Hepatocyte (in vitro differentiated cells): ENCODE measurements around the gene HIVEP1. TPM values are rescaled to one million over a fixed set of nuclear protein-coding genes. Genes with fewer than 3 reads are reported as not detected.

Source experiments
- DNase-seq: peaks from one replicate; pipeline ENCODE4 v3.0.0-alpha.2; 2016; ENCODE audit warnings: low spot score
- H2AFZ ChIP-seq: fragments of 200-600 bp; sonication (generic); 2 replicates; pipeline ENCODE4 v1.6.0; 2016; ENCODE audit warnings: antibody characterized with exemption, mild to moderate bottlenecking
- H3K27ac ChIP-seq: fragments of 200-600 bp; sonication (generic); 2 replicates; pipeline ENCODE4 v1.5.1; 2016; ENCODE audit warnings: mild to moderate bottlenecking
- H3K27me3 ChIP-seq: fragments of 200-600 bp; sonication (generic); 2 replicates; pipeline ENCODE4 v1.6.1; 2016
- H3K36me3 ChIP-seq: fragments of 200-600 bp; sonication (generic); replicated peaks from 2 replicates; pipeline ENCODE4 v1.5.1; 2016; ENCODE audit warnings: low read depth; ENCODE audit not compliant: insufficient read depth
- H3K4me1 ChIP-seq: fragments of 200-600 bp; sonication (generic); 2 replicates; pipeline ENCODE4 v1.5.1; 2016; ENCODE audit warnings: mild to moderate bottlenecking, moderate library complexity; ENCODE audit not compliant: insufficient read depth
- H3K4me2 ChIP-seq: fragments of 200-600 bp; sonication (generic); 2 replicates; pipeline ENCODE4 v1.6.0; 2016
- H3K4me3 ChIP-seq: fragments of 200-600 bp; sonication (generic); 2 replicates; pipeline ENCODE4 v1.5.1; 2016; ENCODE audit warnings: mild to moderate bottlenecking
- H3K79me2 ChIP-seq: fragments of 200-600 bp; sonication (generic); 2 replicates; pipeline ENCODE4 v1.6.0; 2017; ENCODE audit warnings: mild to moderate bottlenecking
- H3K9me2 ChIP-seq: fragments of 200-600 bp; sonication (generic); replicated peaks from 2 replicates; pipeline ENCODE4 v1.6.0; 2017; ENCODE audit warnings: mild to moderate bottlenecking; ENCODE audit not compliant: insufficient read depth
- H3K9me3 ChIP-seq: fragments of 200-600 bp; sonication (generic); 2 replicates; pipeline ENCODE4 v1.5.1; 2016; ENCODE audit warnings: low read depth, mild to moderate bottlenecking
- H4K20me1 ChIP-seq: fragments of 200-600 bp; sonication (generic); 2 replicates; pipeline ENCODE4 v1.6.0; 2016; ENCODE audit warnings: mild to moderate bottlenecking; ENCODE audit not compliant: insufficient read depth, poor library complexity, severe bottlenecking
- EZH2 ChIP-seq: fragments of 200-600 bp; sonication (generic); IDR thresholded peaks from 2 replicates; pipeline ENCODE4 v1.6.1; 2016; ENCODE audit warnings: antibody characterized with exemption, mild to moderate bottlenecking, borderline replicate concordance
- EZH2phosphoT487 ChIP-seq: fragments of 200-600 bp; sonication (generic); IDR thresholded peaks from one replicate; pipeline ENCODE4 v1.6.1; 2018; ENCODE audit warnings: antibody characterized with exemption, mild to moderate bottlenecking, low read depth, moderate library complexity; ENCODE audit not compliant: unreplicated experiment, severe bottlenecking
- WGBS: methylation state at CpG from one replicate; pipeline ENCODE4 v1.1.6; 2016; ENCODE audit warnings: low lambda C conversion rate; ENCODE audit errors: missing lambda C conversion rate; 5-methylcytosine and 5-hydroxymethylcytosine counted together
- polyA plus RNA-seq: library from polyadenylated mRNA; unstranded; fragments of >200 nt; fragmentation: Nextera tagmentation; extraction: Ambion mirVana; gene quantifications from 2 replicates; pipeline ENCODE4 v1.2.1, GENCODE V29; 2016
- total RNA-seq: library from RNA; depleted of rRNA; stranded (reverse); fragments of >200 nt; gene quantifications from 2 replicates; pipeline ENCODE4 v1.2.3, GENCODE V29; 2014
- TF ChIP-seq, protein P1 (sequence below): fragments of 200-600 bp; sonication (generic); IDR thresholded peaks from 2 replicates; pipeline ENCODE4 v1.5.1; 2016; ENCODE audit warnings: antibody characterized with exemption, mild to moderate bottlenecking; ENCODE audit not compliant: poor library complexity

Gene HIVEP1
- total and polyA plus RNA-seq, 2 experiments from 2014 or later: 8.7 to 33.7 TPM

- Histone ChIP-seq H3K4me3 (no peak overlapping the region), H3K4me1 (no peaks in the 10 kb centered on the region), H4K20me1 (peaks cover 13% of the 10 kb centered on the region), H2AFZ (no peak overlapping the region), H3K27me3 (no peaks in the 10 kb centered on the region), H3K4me2 (no peak overlapping the region), H3K9me3 (no peaks in the 10 kb centered on the region), H3K36me3 (no peaks in the 10 kb centered on the region), H3K79me2 (peaks cover 92% of the 10 kb centered on the region), H3K9me2 (no peaks in the 10 kb centered on the region), H3K27ac (no peak overlapping the region)
- no peak for TF ChIP-seq EZH2
- TF ChIP-seq, protein P1, sequence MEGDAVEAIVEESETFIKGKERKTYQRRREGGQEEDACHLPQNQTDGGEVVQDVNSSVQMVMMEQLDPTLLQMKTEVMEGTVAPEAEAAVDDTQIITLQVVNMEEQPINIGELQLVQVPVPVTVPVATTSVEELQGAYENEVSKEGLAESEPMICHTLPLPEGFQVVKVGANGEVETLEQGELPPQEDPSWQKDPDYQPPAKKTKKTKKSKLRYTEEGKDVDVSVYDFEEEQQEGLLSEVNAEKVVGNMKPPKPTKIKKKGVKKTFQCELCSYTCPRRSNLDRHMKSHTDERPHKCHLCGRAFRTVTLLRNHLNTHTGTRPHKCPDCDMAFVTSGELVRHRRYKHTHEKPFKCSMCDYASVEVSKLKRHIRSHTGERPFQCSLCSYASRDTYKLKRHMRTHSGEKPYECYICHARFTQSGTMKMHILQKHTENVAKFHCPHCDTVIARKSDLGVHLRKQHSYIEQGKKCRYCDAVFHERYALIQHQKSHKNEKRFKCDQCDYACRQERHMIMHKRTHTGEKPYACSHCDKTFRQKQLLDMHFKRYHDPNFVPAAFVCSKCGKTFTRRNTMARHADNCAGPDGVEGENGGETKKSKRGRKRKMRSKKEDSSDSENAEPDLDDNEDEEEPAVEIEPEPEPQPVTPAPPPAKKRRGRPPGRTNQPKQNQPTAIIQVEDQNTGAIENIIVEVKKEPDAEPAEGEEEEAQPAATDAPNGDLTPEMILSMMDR: no peak
- no peak for TF ChIP-seq EZH2phosphoT487
- DNase-seq: no peak
- 86% methylated on average over 4 of the region's 4 CpGs for WGBS
These were observed 52.0 kb downstream of the HIVEP1 start for GRCh38 chr6:12064131-12064530.

- WGBS: 94% methylated on average over 3 of the region's 3 CpGs
- no peak for TF ChIP-seq EZH2
- TF ChIP-seq EZH2phosphoT487: no peak
- TF ChIP-seq, protein P1: no peak
- H3K79me2 ChIP-seq: peaks cover 89% of the 10 kb centered on the region
These were observed 52.5 kb downstream of the HIVEP1 start for GRCh38 chr6:12064538-12065071.

GRCh38 chr6:12065321-12066140 is 53.4 kb downstream of the HIVEP1 start:
- H3K4me3 ChIP-seq: no peak overlapping the region
- TF ChIP-seq EZH2phosphoT487: no peak
- TF ChIP-seq, protein P1: no peak
- no peak for TF ChIP-seq EZH2
- peaks cover 10% of the 10 kb centered on the region for H4K20me1 ChIP-seq
- WGBS: 83% methylated on average over 8 of the region's 8 CpGs
- DNase-seq: no peak
- no peaks in the 10 kb centered on the region for H3K27me3 ChIP-seq
- no peak overlapping the region for H3K4me2 ChIP-seq
- peaks cover 88% of the 10 kb centered on the region for H3K79me2 ChIP-seq
- no peak overlapping the region for H2AFZ ChIP-seq
- no peak overlapping the region for H3K27ac ChIP-seq
- H3K36me3 ChIP-seq: no peaks in the 10 kb centered on the region
- H3K9me2 ChIP-seq: no peaks in the 10 kb centered on the region
- H3K9me3 ChIP-seq: no peaks in the 10 kb centered on the region
- no peaks in the 10 kb centered on the region for H3K4me1 ChIP-seq

More at GRCh38 chr6:12064538-12065071, 52.5 kb downstream of the HIVEP1 start:
- Histone ChIP-seq H3K4me1 (no peaks in the 10 kb centered on the region), H3K27me3 (no peaks in the 10 kb centered on the region), H3K4me3 (no peak overlapping the region), H3K27ac (no peak overlapping the region), H3K4me2 (no peak overlapping the region), H3K9me2 (no peaks in the 10 kb centered on the region), H2AFZ (no peak overlapping the region), H3K9me3 (no peaks in the 10 kb centered on the region), H4K20me1 (peaks cover 13% of the 10 kb centered on the region), H3K36me3 (no peaks in the 10 kb centered on the region)
- DNase-seq: no peak
